ENCODE results near the gene ABCF3. TPM values are rescaled to one million over a fixed set of nuclear protein-coding genes. Genes with fewer than 3 reads are reported as not detected.
"Not testable (repeated sequence)": the region's sequence is repeated elsewhere in the genome, so short reads cannot be mapped to it uniquely, and the experiment has no call there.

The ABCF3 gene
- total RNA-seq, 4 donors from 2014 or later: 41.0 to 76.7 (median 64.0) TPM

DNA sequence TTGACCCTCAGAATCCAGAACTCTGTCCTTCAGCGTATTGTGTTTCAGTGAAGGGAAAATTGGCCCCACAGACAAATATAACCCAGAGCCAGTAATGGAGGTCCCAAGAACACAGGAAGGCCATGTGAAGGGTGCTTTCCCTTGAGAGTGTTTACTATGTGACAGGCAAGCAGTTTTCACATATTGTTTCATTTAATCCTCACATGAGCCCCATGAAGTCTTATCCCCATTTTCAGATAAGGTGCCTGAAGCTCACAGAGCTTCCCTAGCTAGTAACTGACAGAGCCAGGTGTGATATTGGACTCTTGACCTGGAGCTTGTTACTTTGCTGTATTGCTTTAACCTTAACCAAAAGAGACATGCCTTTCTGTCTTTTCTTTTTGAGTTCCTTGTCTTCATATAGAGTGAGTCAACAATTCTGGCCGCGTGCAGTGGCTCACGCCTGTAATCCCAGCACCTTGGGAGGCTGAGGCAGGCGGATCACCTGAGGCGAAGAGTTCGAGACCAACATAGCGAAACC, 40.2 kb upstream of the ABCF3 start:
- ATAC-seq (ENCODE audit: low FRiP score) (no peak), DNase-seq (ENCODE audit: low spot score) (no peak)
- no peak for TF ChIP-seq CTCF (IDR thresholded peaks at IDR 0.05)

DNA sequence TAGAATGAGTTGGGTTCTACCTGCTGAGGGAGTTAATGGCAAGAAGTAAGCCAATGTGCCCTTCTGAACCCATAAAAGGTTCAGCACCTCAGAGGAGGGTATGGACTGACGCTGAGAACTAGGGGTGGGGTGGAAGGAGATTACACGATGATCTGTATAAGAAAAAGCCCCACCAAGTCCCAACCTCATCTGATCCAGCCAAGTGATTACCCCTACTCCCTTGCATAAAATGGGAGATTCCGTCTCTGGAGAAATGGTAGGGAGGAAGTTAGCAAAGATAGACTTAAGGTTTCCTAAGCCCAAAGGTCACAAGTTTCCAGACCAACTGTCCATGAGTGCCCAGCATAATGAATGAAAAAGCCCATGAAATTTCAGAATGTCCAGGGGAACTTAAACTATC, 37.9 kb upstream of the ABCF3 start:
- no peak for ATAC-seq (ENCODE audit: low FRiP score)
- no peak for DNase-seq (ENCODE audit: low spot score)
- TF ChIP-seq CTCF (IDR thresholded peaks at IDR 0.05): no peak

- DNase-seq (ENCODE audit: low spot score) (no peak), ATAC-seq (ENCODE audit: low FRiP score) (no peak)
- TF ChIP-seq CTCF (IDR thresholded peaks at IDR 0.05): no peak
Observed at GRCh38 chr3:184149123-184149522, 36.9 kb upstream of the ABCF3 start.

DNA sequence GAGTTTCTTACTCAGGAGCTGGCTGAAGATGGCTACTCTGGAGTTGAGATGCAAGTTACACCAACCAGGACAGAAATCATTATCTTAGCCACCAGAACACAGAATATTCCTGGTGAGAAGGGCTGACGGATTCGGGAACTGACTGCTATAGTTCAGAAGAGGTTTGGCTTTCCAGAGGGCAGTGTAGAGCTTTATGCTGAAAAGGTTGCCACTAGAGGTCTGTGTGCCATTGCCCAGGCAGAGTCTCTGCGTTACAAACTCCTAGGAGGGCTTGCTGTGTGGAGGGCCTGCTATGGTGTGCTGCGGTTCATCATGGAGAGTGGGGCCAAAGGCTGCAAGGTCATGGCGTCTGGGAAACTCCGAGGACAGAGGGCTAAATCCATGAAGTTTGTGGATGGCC, 36.2 kb upstream of the ABCF3 start:
- DNase-seq (ENCODE audit: low spot score): not testable (repeated sequence)
- ATAC-seq (ENCODE audit: low FRiP score): peak; percentile 65

GRCh38 chr3:184154885-184155643, 30.9 kb upstream of the ABCF3 start, which contains the start of gene DVL3:
TSS of gene DVL3 (plus strand) at chr3:184155377. CDS start at chr3:184155636, 259 bp downstream.
- ATAC-seq (ENCODE audit: low FRiP score) (peak; percentile 75), DNase-seq (ENCODE audit: low spot score) (no peak)
- TF ChIP-seq CTCF (IDR thresholded peaks at IDR 0.05): no peak

DNA sequence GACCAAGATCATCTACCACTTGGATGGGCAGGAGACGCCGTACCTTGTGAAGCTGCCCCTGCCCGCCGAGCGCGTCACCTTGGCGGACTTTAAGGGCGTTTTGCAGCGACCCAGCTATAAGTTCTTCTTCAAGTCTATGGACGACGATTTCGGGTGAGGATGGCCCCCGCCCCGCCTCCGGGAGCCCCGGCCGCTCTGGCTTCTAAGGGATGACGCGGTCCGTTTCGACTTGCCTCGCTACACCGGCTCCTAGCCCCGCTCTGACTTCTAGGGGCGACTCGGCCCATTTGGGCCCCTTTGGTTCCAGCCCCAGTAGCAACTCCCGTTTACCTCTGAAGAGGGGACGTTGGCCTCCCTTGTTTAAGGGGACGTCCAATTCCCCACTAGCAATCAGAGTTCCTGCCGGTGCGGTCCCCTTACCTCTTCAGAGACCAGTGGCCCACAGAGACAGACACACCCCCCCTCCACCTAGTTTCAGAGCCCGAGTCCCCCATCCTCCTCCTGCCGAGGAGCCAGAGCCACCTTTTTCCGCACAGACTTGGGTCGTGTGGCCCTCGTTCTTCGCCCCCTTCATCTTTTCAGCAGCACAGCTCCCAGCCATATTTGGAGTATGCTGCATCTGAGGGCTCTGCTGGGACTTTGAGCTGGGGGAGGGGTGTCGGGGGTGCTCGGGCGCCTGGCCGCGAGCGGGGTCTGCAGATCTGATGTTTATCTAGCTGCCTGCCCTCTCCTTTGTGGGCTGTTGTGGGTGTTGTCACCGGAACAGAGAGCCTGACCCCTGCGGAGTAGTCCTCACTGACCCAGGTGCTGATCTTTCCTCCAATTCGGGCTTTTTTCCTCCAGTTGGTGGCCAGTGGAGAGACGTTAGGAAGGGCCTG, 30.1 kb upstream of the ABCF3 start:
- DNase-seq (ENCODE audit: low spot score): no peak
- no peak for TF ChIP-seq CTCF (IDR thresholded peaks at IDR 0.05)
- peak; percentile 33 for ATAC-seq (ENCODE audit: low FRiP score)

DNA sequence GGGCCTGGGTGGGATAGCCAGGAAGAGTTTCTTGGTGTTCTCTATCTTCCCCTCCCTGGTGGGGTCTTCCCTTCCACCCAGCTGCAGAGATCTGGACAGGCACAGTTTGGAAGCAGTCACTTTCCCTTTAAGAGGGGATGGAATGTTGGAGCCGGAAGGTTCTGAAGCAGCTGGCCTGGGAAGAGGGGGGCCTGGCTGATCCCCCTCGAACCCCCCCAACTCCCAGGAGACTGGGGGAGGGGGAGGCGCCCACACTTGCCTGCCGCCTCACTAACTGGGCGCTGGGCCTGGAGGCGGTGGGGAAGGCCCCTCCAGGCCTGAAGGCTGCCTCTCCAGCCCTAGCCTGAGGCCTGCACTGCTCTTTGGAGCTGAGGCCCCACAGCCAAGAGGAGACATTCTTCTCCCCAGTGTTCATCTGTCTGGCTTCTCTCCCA, 29.5 kb upstream of the ABCF3 start:
- DNase-seq (ENCODE audit: low spot score) (no peak), ATAC-seq (ENCODE audit: low FRiP score) (peak; percentile 54)
- no peak for TF ChIP-seq CTCF (IDR thresholded peaks at IDR 0.05)

Data from omental fat pad (tissue), 4 donors.